WTC11 (cell line): ENCODE results near the gene FNBP1L.

Experiments used
- EMX1 ChIP-seq: fragments of 250-450 bp; sonication (Bioruptor Pico); IDR thresholded peaks from 2 replicates; pipeline ENCODE4 v1.8.0; 2021; ENCODE audit warnings: mild to moderate bottlenecking
- JUN ChIP-seq: sonication (generic); formaldehyde crosslinking; IDR thresholded peaks from 2 replicates; pipeline ENCODE4 v1.8.0; 2023; ENCODE audit warnings: mild to moderate bottlenecking, missing genetic modification reagents
- NFYB ChIP-seq: sonication (generic); formaldehyde crosslinking; conservative IDR thresholded peaks from 2 replicates; pipeline ENCODE4 v1.8.0; 2022; ENCODE audit warnings: low read depth, missing genetic modification reagents
- RELA ChIP-seq: sonication (generic); formaldehyde crosslinking; IDR thresholded peaks from 2 replicates; pipeline ENCODE4 v1.8.1; 2022; ENCODE audit warnings: missing genetic modification reagents, mild to moderate bottlenecking, borderline replicate concordance
- USF2 ChIP-seq: sonication (generic); formaldehyde crosslinking; IDR thresholded peaks from 2 replicates; pipeline ENCODE4 v1.8.1; 2023; ENCODE audit warnings: mild to moderate bottlenecking, missing genetic modification reagents, moderate library complexity
- TF ChIP-seq, protein P1 (sequence below): fragments of 200-600 bp; IDR thresholded peaks from 2 replicates; pipeline ENCODE4 v1.8.0; 2022; ENCODE audit warnings: antibody characterized with exemption
- TF ChIP-seq, protein P2 (sequence below): fragments of 250-450 bp; sonication (Bioruptor Pico); IDR thresholded peaks from 2 replicates; pipeline ENCODE4 v1.9.0; 2021; ENCODE audit warnings: mild to moderate bottlenecking, borderline replicate concordance

- TF ChIP-seq, protein P1, sequence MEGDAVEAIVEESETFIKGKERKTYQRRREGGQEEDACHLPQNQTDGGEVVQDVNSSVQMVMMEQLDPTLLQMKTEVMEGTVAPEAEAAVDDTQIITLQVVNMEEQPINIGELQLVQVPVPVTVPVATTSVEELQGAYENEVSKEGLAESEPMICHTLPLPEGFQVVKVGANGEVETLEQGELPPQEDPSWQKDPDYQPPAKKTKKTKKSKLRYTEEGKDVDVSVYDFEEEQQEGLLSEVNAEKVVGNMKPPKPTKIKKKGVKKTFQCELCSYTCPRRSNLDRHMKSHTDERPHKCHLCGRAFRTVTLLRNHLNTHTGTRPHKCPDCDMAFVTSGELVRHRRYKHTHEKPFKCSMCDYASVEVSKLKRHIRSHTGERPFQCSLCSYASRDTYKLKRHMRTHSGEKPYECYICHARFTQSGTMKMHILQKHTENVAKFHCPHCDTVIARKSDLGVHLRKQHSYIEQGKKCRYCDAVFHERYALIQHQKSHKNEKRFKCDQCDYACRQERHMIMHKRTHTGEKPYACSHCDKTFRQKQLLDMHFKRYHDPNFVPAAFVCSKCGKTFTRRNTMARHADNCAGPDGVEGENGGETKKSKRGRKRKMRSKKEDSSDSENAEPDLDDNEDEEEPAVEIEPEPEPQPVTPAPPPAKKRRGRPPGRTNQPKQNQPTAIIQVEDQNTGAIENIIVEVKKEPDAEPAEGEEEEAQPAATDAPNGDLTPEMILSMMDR, result no peak
- TF ChIP-seq NFYB (CRISPR knock-in tag), result no peak
- TF ChIP-seq EMX1 (CRISPR knock-in tag), result no peak
- no peak for TF ChIP-seq USF2 (CRISPR knock-in tag)
- TF ChIP-seq JUN, result no peak
- TF ChIP-seq RELA (CRISPR knock-in tag), result no peak
- TF ChIP-seq, protein P2, sequence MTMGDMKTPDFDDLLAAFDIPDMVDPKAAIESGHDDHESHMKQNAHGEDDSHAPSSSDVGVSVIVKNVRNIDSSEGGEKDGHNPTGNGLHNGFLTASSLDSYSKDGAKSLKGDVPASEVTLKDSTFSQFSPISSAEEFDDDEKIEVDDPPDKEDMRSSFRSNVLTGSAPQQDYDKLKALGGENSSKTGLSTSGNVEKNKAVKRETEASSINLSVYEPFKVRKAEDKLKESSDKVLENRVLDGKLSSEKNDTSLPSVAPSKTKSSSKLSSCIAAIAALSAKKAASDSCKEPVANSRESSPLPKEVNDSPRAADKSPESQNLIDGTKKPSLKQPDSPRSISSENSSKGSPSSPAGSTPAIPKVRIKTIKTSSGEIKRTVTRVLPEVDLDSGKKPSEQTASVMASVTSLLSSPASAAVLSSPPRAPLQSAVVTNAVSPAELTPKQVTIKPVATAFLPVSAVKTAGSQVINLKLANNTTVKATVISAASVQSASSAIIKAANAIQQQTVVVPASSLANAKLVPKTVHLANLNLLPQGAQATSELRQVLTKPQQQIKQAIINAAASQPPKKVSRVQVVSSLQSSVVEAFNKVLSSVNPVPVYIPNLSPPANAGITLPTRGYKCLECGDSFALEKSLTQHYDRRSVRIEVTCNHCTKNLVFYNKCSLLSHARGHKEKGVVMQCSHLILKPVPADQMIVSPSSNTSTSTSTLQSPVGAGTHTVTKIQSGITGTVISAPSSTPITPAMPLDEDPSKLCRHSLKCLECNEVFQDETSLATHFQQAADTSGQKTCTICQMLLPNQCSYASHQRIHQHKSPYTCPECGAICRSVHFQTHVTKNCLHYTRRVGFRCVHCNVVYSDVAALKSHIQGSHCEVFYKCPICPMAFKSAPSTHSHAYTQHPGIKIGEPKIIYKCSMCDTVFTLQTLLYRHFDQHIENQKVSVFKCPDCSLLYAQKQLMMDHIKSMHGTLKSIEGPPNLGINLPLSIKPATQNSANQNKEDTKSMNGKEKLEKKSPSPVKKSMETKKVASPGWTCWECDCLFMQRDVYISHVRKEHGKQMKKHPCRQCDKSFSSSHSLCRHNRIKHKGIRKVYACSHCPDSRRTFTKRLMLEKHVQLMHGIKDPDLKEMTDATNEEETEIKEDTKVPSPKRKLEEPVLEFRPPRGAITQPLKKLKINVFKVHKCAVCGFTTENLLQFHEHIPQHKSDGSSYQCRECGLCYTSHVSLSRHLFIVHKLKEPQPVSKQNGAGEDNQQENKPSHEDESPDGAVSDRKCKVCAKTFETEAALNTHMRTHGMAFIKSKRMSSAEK, result no peak
These were observed 6.0 kb downstream of the FNBP1L start for GRCh38 chr1:93453911-93454310.
